CD8-positive, alpha-beta memory T cell (primary cell): ENCODE data around the gene AOPEP. TPM values are rescaled to one million over a fixed set of nuclear protein-coding genes. Genes with fewer than 3 reads are reported as not detected.

Experiments
- CTCF ChIA-PET: fragments of 350-600 bp; sonication (Branson Sonifier 250); formaldehyde crosslinking; loops from one replicate; lab custom pipeline; 2021; ENCODE audit warnings: antibody characterized with exemption; lab: Charles Lee
- POLR2A ChIA-PET: fragments of 350-600 bp; sonication (Branson Sonifier 250); formaldehyde crosslinking; loops from one replicate; lab custom pipeline; 2021; ENCODE audit warnings: antibody characterized with exemption; lab: Charles Lee
- DNase-seq, 5 donors: peaks; one replicate each; pipeline versions ENCODE4 v3.0.0 to v3.0.0-alpha.2; 2020 to 2022; ENCODE audit warnings: mixed read lengths in 1 of 5
- H3K27ac ChIP-seq: one replicate; pipeline ENCODE4 v1.7.0; 2013; ENCODE audit warnings: low read depth, mild to moderate bottlenecking, low read length, moderate library complexity
- H3K27me3 ChIP-seq: 2 replicates; pipeline ENCODE4 v1.7.0; 2013; ENCODE audit warnings: low read length, mild to moderate bottlenecking; ENCODE audit not compliant: insufficient read depth, poor library complexity, severe bottlenecking
- H3K36me3 ChIP-seq: 2 replicates; pipeline ENCODE4 v1.7.0; 2013; ENCODE audit warnings: mild to moderate bottlenecking, low read length, moderate library complexity; ENCODE audit not compliant: insufficient read depth
- H3K4me1 ChIP-seq: 2 replicates; pipeline ENCODE4 v1.7.0; 2013; ENCODE audit warnings: mild to moderate bottlenecking, low read length, moderate library complexity; ENCODE audit not compliant: insufficient read depth
- H3K4me3 ChIP-seq: 2 replicates; pipeline ENCODE4 v1.7.0; 2013; ENCODE audit warnings: mild to moderate bottlenecking, low read length
- H3K9me3 ChIP-seq: 2 replicates; pipeline ENCODE4 v1.7.0; 2013; ENCODE audit warnings: mild to moderate bottlenecking, low read length
- H3K27ac Mint-ChIP-seq, 8 donors: one replicate each; pipeline ENCODE4 v1.8.0; 2020 to 2021; ENCODE audit warnings: mixed read lengths in 8 of 8, mild to moderate bottlenecking in 6 of 8, inconsistent platforms in 3 of 8, moderate library complexity in 3 of 8
- H3K27me3 Mint-ChIP-seq, 2 donors: one replicate each; pipeline ENCODE4 v1.8.0; 2020 to 2021; ENCODE audit warnings: mixed read lengths in 2 of 2, mild to moderate bottlenecking in 1 of 2, moderate library complexity in 1 of 2
- H3K36me3 Mint-ChIP-seq, 3 donors: one replicate each; pipeline ENCODE4 v1.8.0; 2020 to 2021; ENCODE audit warnings: mixed read lengths in 3 of 3, inconsistent platforms in 1 of 3, mild to moderate bottlenecking in 1 of 3
- H3K4me1 Mint-ChIP-seq, 3 donors: one replicate each; pipeline ENCODE4 v1.8.0; 2020 to 2021; ENCODE audit warnings: mixed read lengths in 3 of 3, inconsistent platforms in 1 of 3, mild to moderate bottlenecking in 1 of 3
- H3K4me3 Mint-ChIP-seq, 7 donors: one replicate each; pipeline ENCODE4 v1.8.0; 2020 to 2021; ENCODE audit warnings: mixed read lengths in 7 of 7, mild to moderate bottlenecking in 6 of 7, moderate library complexity in 4 of 7, inconsistent platforms in 2 of 7
- H3K9me3 Mint-ChIP-seq, 5 donors: one replicate each; pipeline ENCODE4 v1.8.0; 2020 to 2022; ENCODE audit warnings: mixed read lengths in 5 of 5, mild to moderate bottlenecking in 3 of 5, moderate library complexity in 2 of 5, inconsistent platforms in 1 of 5
- polyA plus RNA-seq: library from polyadenylated mRNA; unstranded; fragments of 300-500 nt; fragmentation: Illumina TruSeq; gene quantifications from one replicate; pipeline ENCODE4 v1.2.3, GENCODE V29; 2021
- total RNA-seq, 2 experiments: library from RNA; stranded (reverse); gene quantifications; one replicate each; pipeline ENCODE4 v1.2.3, GENCODE V29; 2021

The AOPEP gene
- total and polyA plus RNA-seq, 3 experiments from 2014 or later = 4.2 to 7.1 (median 6.9) TPM

- no peak overlapping the region for H3K27ac Mint-ChIP-seq
- ChIA-PET CTCF (no interaction called here), POLR2A (no interaction called here)
- no peaks in the 10 kb centered on the region for H3K27me3 ChIP-seq
- peaks cover 0 to 19% (median 9%) of the 10 kb centered on the region in 3 donors for H3K36me3 Mint-ChIP-seq
- DNase-seq = no peak
- H3K27ac ChIP-seq = no peak overlapping the region
- no peaks in the 10 kb centered on the region for H3K9me3 ChIP-seq
- peaks cover 9 to 18% (median 10%) of the 10 kb centered on the region in 3 donors for H3K4me1 Mint-ChIP-seq
- no peaks in the 10 kb centered on the region for H3K27me3 Mint-ChIP-seq
- H3K9me3 Mint-ChIP-seq = no peaks in the 10 kb centered on the region
- peaks cover 16% of the 10 kb centered on the region for H3K4me1 ChIP-seq
- H3K36me3 ChIP-seq = no peaks in the 10 kb centered on the region
- H3K4me3 ChIP-seq = no peak overlapping the region
- H3K4me3 Mint-ChIP-seq = no peak overlapping the region
Measured at GRCh38 chr9:94981723-94982090, 255.2 kb downstream of the AOPEP start.

- Mint-ChIP-seq H3K4me1 (peaks cover 9 to 18% (median 10%) of the 10 kb centered on the region in 3 donors), H3K27ac (peak overlapping the region in 1 of 8 donors; percentile 33), H3K27me3 (no peaks in the 10 kb centered on the region), H3K4me3 (no peak overlapping the region), H3K9me3 (no peaks in the 10 kb centered on the region), H3K36me3 (peaks cover 0 to 15% (median 9%) of the 10 kb centered on the region in 3 donors)
- H3K36me3 ChIP-seq = no peaks in the 10 kb centered on the region
- no peaks in the 10 kb centered on the region for H3K27me3 ChIP-seq
- H3K4me3 ChIP-seq = no peak overlapping the region
- H3K9me3 ChIP-seq = no peaks in the 10 kb centered on the region
- CTCF ChIA-PET = interaction anchor here (0.7 kb wide), 1 partner anchor 150 kb away, joined by 3 read pairs; no protein-coding TSS in a partner anchor
- peaks cover 16% of the 10 kb centered on the region for H3K4me1 ChIP-seq
- POLR2A ChIA-PET = no interaction called here
- no peak for DNase-seq
- no peak overlapping the region for H3K27ac ChIP-seq
Measured at GRCh38 chr9:94982211-94982610, 255.7 kb downstream of the AOPEP start.

- no peak overlapping the region for H3K4me3 ChIP-seq
- Mint-ChIP-seq H3K4me1 (peaks cover 9 to 18% (median 10%) of the 10 kb centered on the region in 3 donors), H3K9me3 (no peaks in the 10 kb centered on the region), H3K36me3 (peaks cover 1 to 11% (median 9%) of the 10 kb centered on the region in 3 donors), H3K27me3 (no peaks in the 10 kb centered on the region), H3K27ac (no peak overlapping the region), H3K4me3 (peak overlapping the region in 1 of 7 donors; percentile 20)
- no peak overlapping the region for H3K27ac ChIP-seq
- H3K27me3 ChIP-seq = no peaks in the 10 kb centered on the region
- H3K4me1 ChIP-seq = peaks cover 16% of the 10 kb centered on the region
- ChIA-PET CTCF (no interaction called here), POLR2A (no interaction called here)
- no peaks in the 10 kb centered on the region for H3K9me3 ChIP-seq
- no peaks in the 10 kb centered on the region for H3K36me3 ChIP-seq
- no peak for DNase-seq
Measured at GRCh38 chr9:94983552-94983951, 257.1 kb downstream of the AOPEP start.

- ChIA-PET CTCF (no interaction called here), POLR2A (no interaction called here)
- Mint-ChIP-seq H3K4me1 (peaks cover 9 to 18% (median 10%) of the 10 kb centered on the region in 3 donors), H3K9me3 (no peaks in the 10 kb centered on the region), H3K27ac (peak overlapping the region in 2 of 8 donors; percentile 21 to 61), H3K27me3 (no peaks in the 10 kb centered on the region), H3K36me3 (peaks cover 1 to 9% (median 6%) of the 10 kb centered on the region in 3 donors), H3K4me3 (peak overlapping the region in 4 of 7 donors; percentile 6 to 41 (median 20))
- DNase-seq = peak in 2 of 5 donors; percentile 6 to 30
- Histone ChIP-seq H3K27me3 (no peaks in the 10 kb centered on the region), H3K4me3 (no peak overlapping the region), H3K27ac (no peak overlapping the region), H3K36me3 (no peaks in the 10 kb centered on the region), H3K9me3 (no peaks in the 10 kb centered on the region), H3K4me1 (peaks cover 16% of the 10 kb centered on the region)
Measured at GRCh38 chr9:94984891-94985476, 258.5 kb downstream of the AOPEP start.

- H3K27me3 ChIP-seq = no peaks in the 10 kb centered on the region
- CTCF ChIA-PET = no interaction called here
- no peak for DNase-seq
- no peaks in the 10 kb centered on the region for H3K9me3 ChIP-seq
- Mint-ChIP-seq H3K9me3 (no peaks in the 10 kb centered on the region), H3K36me3 (peaks cover 1 to 9% (median 6%) of the 10 kb centered on the region in 3 donors), H3K27ac (no peak overlapping the region), H3K4me1 (peaks cover 9 to 18% (median 10%) of the 10 kb centered on the region in 3 donors), H3K4me3 (no peak overlapping the region), H3K27me3 (no peaks in the 10 kb centered on the region)
- POLR2A ChIA-PET = no interaction called here
- no peak overlapping the region for H3K27ac ChIP-seq
- peaks cover 16% of the 10 kb centered on the region for H3K4me1 ChIP-seq
- H3K4me3 ChIP-seq = no peak overlapping the region
- H3K36me3 ChIP-seq = no peaks in the 10 kb centered on the region
Measured at GRCh38 chr9:94985649-94986048, 259.1 kb downstream of the AOPEP start.

- H3K36me3 Mint-ChIP-seq = peaks cover 2 to 9% (median 6%) of the 10 kb centered on the region in 3 donors
- H3K4me3 Mint-ChIP-seq = no peak overlapping the region
- Histone ChIP-seq H3K27me3 (no peaks in the 10 kb centered on the region), H3K9me3 (no peaks in the 10 kb centered on the region), H3K4me1 (peaks cover 16% of the 10 kb centered on the region), H3K4me3 (no peak overlapping the region), H3K36me3 (no peaks in the 10 kb centered on the region), H3K27ac (no peak overlapping the region)
- H3K27ac Mint-ChIP-seq = no peak overlapping the region
- CTCF ChIA-PET = interaction anchor here (1.3 kb wide), 1 partner anchor 10 kb away, joined by 3 read pairs; no protein-coding TSS in a partner anchor
- POLR2A ChIA-PET = no interaction called here
- H3K9me3 Mint-ChIP-seq = no peaks in the 10 kb centered on the region
- no peaks in the 10 kb centered on the region for H3K27me3 Mint-ChIP-seq
- peaks cover 7 to 18% (median 10%) of the 10 kb centered on the region in 3 donors for H3K4me1 Mint-ChIP-seq
- no peak for DNase-seq
Measured at GRCh38 chr9:94987731-94988130, 261.2 kb downstream of the AOPEP start.

- DNase-seq = no peak
- H3K27ac ChIP-seq = no peak overlapping the region
- no peaks in the 10 kb centered on the region for H3K27me3 ChIP-seq
- no peak overlapping the region for H3K27ac Mint-ChIP-seq
- no peak overlapping the region for H3K4me3 Mint-ChIP-seq
- peaks cover 2 to 7% (median 6%) of the 10 kb centered on the region in 3 donors for H3K36me3 Mint-ChIP-seq
- H3K4me3 ChIP-seq = no peak overlapping the region
- peaks cover 0 to 6% of the 10 kb centered on the region in 2 donors for H3K27me3 Mint-ChIP-seq
- H3K4me1 Mint-ChIP-seq = no peaks in the 10 kb centered on the region
- no peaks in the 10 kb centered on the region for H3K9me3 Mint-ChIP-seq
- CTCF ChIA-PET = no interaction called here
- no peaks in the 10 kb centered on the region for H3K36me3 ChIP-seq
- no peaks in the 10 kb centered on the region for H3K4me1 ChIP-seq
- no peaks in the 10 kb centered on the region for H3K9me3 ChIP-seq
- POLR2A ChIA-PET = no interaction called here
Measured at GRCh38 chr9:94990897-94991561, 264.5 kb downstream of the AOPEP start.
